HEK293 (cell line): ENCODE measurements around the gene IFT52.

Experiments
- CTCF ChIA-PET: fragments of 350-600 bp; formaldehyde crosslinking; extraction: SDS; loops from one replicate; lab custom pipeline; 2021; ENCODE audit warnings: antibody characterized with exemption; lab: Yijun Ruan, JAX
- POLR2A ChIA-PET: fragments of 300-600 bp; formaldehyde crosslinking; extraction: SDS; loops from one replicate; lab custom pipeline; 2020; ENCODE audit warnings: antibody characterized with exemption, inconsistent platforms; lab: Yijun Ruan, JAX
- H3K27ac ChIP-seq: fragments of 200-500 bp; sonication (Bioruptor generic); 2 replicates; pipeline ENCODE4 v1.5.1; 2014; ENCODE audit warnings: low read depth, low read length, control low read depth, inconsistent platforms; ENCODE audit errors: extremely low read depth
- H3K36me3 ChIP-seq, 2 experiments: fragments of 200-500 bp in 1 of 2; sonication (Bioruptor generic) in 1 of 2; 1 replicate in 1 of 2; 2 replicates in 1 of 2; pipeline ENCODE4 v1.5.1; 2014 to 2017; ENCODE audit warnings: inconsistent platforms in 2 of 2, low read length in 2 of 2; ENCODE audit not compliant: control insufficient read depth in 2 of 2, insufficient read depth in 1 of 2
- H3K4me1 ChIP-seq: fragments of 200-500 bp; sonication (Bioruptor generic); 2 replicates; pipeline ENCODE4 v1.5.1; 2014; ENCODE audit warnings: mild to moderate bottlenecking, low read length, inconsistent platforms; ENCODE audit not compliant: control insufficient read depth, insufficient read depth
- H3K4me3 ChIP-seq: 2 replicates; pipeline ENCODE4 v1.5.1; 2011; ENCODE audit warnings: low read depth, mild to moderate bottlenecking, control low read depth, low read length, moderate library complexity
- H3K9me3 ChIP-seq: fragments of 200-500 bp; sonication (Bioruptor generic); 2 replicates; pipeline ENCODE4 v1.5.1; 2014; ENCODE audit warnings: low read depth, low read length, inconsistent platforms; ENCODE audit not compliant: control insufficient read depth, insufficient read depth
- AEBP2 ChIP-seq: fragments of 450-650 bp; formaldehyde crosslinking; IDR thresholded peaks from 2 replicates; pipeline ENCODE4 v1.5.1; 2016; ENCODE audit warnings: missing biosample characterization, missing genetic modification characterization, borderline replicate concordance
- BCL11B ChIP-seq: fragments of 450-650 bp; formaldehyde crosslinking; IDR thresholded peaks from 2 replicates; pipeline ENCODE4 v1.5.1; 2016; ENCODE audit warnings: low read depth, missing biosample characterization, missing genetic modification characterization
- HOXA7 ChIP-seq: sonication (generic); formaldehyde crosslinking; IDR thresholded peaks from 2 replicates; pipeline ENCODE4 v1.8.1; 2022; ENCODE audit warnings: missing genetic modification reagents, borderline replicate concordance
- INSM2 ChIP-seq: fragments of 450-650 bp; formaldehyde crosslinking; IDR thresholded peaks from 2 replicates; pipeline ENCODE4 v1.5.1; 2016; ENCODE audit warnings: missing biosample characterization, missing genetic modification characterization
- SCRT1 ChIP-seq: fragments of 450-650 bp; formaldehyde crosslinking; IDR thresholded peaks from 2 replicates; pipeline ENCODE4 v1.5.1; 2016; ENCODE audit warnings: missing biosample characterization, missing genetic modification characterization, borderline replicate concordance
- SCRT2 ChIP-seq: fragments of 450-650 bp; formaldehyde crosslinking; IDR thresholded peaks from 2 replicates; pipeline ENCODE4 v1.5.1; 2016; ENCODE audit warnings: missing biosample characterization, missing genetic modification characterization
- ZBTB20 ChIP-seq: fragments of 450-650 bp; formaldehyde crosslinking; IDR thresholded peaks from 2 replicates; pipeline ENCODE4 v1.5.1; 2016; ENCODE audit warnings: missing biosample characterization, missing genetic modification characterization
- ZNF133 ChIP-seq: fragments of 450-650 bp; formaldehyde crosslinking; IDR thresholded peaks from 2 replicates; pipeline ENCODE4 v1.5.1; 2016; ENCODE audit warnings: missing biosample characterization, missing genetic modification characterization
- ZNF146 ChIP-seq: fragments of 450-650 bp; formaldehyde crosslinking; IDR thresholded peaks from 2 replicates; pipeline ENCODE4 v1.5.1; 2016; ENCODE audit warnings: missing biosample characterization, missing genetic modification characterization
- ZNF174 ChIP-seq: fragments of 450-650 bp; formaldehyde crosslinking; IDR thresholded peaks from 2 replicates; pipeline ENCODE4 v1.5.0; 2017; ENCODE audit warnings: missing biosample characterization, mild to moderate bottlenecking, missing genetic modification characterization
- ZNF518A ChIP-seq: fragments of 450-650 bp; formaldehyde crosslinking; conservative IDR thresholded peaks from 2 replicates; pipeline ENCODE4 v1.5.1; 2016; ENCODE audit warnings: low read depth, missing biosample characterization, missing genetic modification characterization
- ZNF623 ChIP-seq: fragments of 450-650 bp; formaldehyde crosslinking; IDR thresholded peaks from 2 replicates; pipeline ENCODE4 v1.5.1; 2016; ENCODE audit warnings: missing biosample characterization, missing genetic modification characterization
- ZNF677 ChIP-seq: fragments of 450-650 bp; IDR thresholded peaks from 2 replicates; pipeline ENCODE4 v1.5.0; 2018; ENCODE audit warnings: missing biosample characterization, mild to moderate bottlenecking, missing genetic modification characterization, moderate library complexity
- ZSCAN4 ChIP-seq: fragments of 450-650 bp; formaldehyde crosslinking; IDR thresholded peaks from 2 replicates; pipeline ENCODE4 v1.5.1; 2017; ENCODE audit warnings: missing biosample characterization, missing genetic modification characterization

IFT52 gene

GRCh38 chr20:43676368-43676767 lies 85.6 kb downstream of the IFT52 start:
- POLR2A ChIA-PET = no interaction called here
- Histone ChIP-seq H3K36me3 (peaks cover 44 to 76% of the 10 kb centered on the region in 2 experiments; a peak in 2 of 3 replicates), H3K4me1 (no peaks in the 10 kb centered on the region), H3K4me3 (no peak overlapping the region), H3K9me3 (no peaks in the 10 kb centered on the region), H3K27ac (no peak overlapping the region)
- CTCF ChIA-PET = no interaction called here
- TF ChIP-seq SCRT2 (tag by site-specific recombination) (peak; percentile 92), SCRT1 (tag by site-specific recombination) (peak; percentile 51), ZNF623 (no peak), ZNF174 (tag by site-specific recombination) (no peak)
- TF ChIP-seq, all 188 proteins: peak for 2

- Histone ChIP-seq H3K4me1 (no peaks in the 10 kb centered on the region), H3K9me3 (no peaks in the 10 kb centered on the region), H3K27ac (no peak overlapping the region), H3K4me3 (no peak overlapping the region), H3K36me3 (peaks cover 30 to 67% of the 10 kb centered on the region in 2 experiments; a peak in 2 of 3 replicates)
- TF ChIP-seq ZNF518A (no peak), ZNF146 (tag by site-specific recombination) (no peak), HOXA7 (CRISPR knock-in tag) (no peak), ZNF623 (no peak), ZNF133 (tag by site-specific recombination) (no peak)
- POLR2A ChIA-PET = interaction anchor here (0.6 to 0.8 kb wide), 2 partner anchors 13 to 21 kb away, joined by 3 to 4 read pairs; no protein-coding TSS in a partner anchor
- CTCF ChIA-PET = interaction anchor here (0.6 to 1.4 kb wide), 2 partner anchors 143 to 165 kb away, joined by 3 read pairs; no protein-coding TSS in a partner anchor
Measured at GRCh38 chr20:43680981-43681380, 90.2 kb downstream of the IFT52 start.

GRCh38 chr20:43681468-43681942 lies 90.8 kb downstream of the IFT52 start:
- ChIA-PET CTCF (interaction anchor here (1.4 kb wide), 1 partner anchor 144 kb away, joined by 3 read pairs; no protein-coding TSS in a partner anchor), POLR2A (interaction anchor here (0.6 to 0.8 kb wide), 2 partner anchors 14 to 22 kb away, joined by 3 to 4 read pairs; no protein-coding TSS in a partner anchor)
- Histone ChIP-seq H3K4me3 (no peak overlapping the region), H3K9me3 (no peaks in the 10 kb centered on the region), H3K27ac (no peak overlapping the region), H3K36me3 (peaks cover 31 to 69% of the 10 kb centered on the region in 2 experiments; a peak in 2 of 3 replicates), H3K4me1 (no peaks in the 10 kb centered on the region)
- TF ChIP-seq INSM2 (tag by site-specific recombination) = no peak
- no peak for TF ChIP-seq ZNF677
- no peak for TF ChIP-seq ZSCAN4 (tag by site-specific recombination)
- TF ChIP-seq AEBP2 (tag by site-specific recombination) = no peak
- no peak for TF ChIP-seq ZBTB20
- no peak for TF ChIP-seq BCL11B
